Mesenchymal stem cell (in vitro differentiated cells and primary cell): ENCODE results near the gene NEK4.

Experiments
- DNase-seq: peaks from one replicate; pipeline ENCODE4 v3.0.0-alpha.2; 2013
- H2AFZ ChIP-seq: one replicate; pipeline ENCODE4 v1.6.1; 2013; ENCODE audit warnings: low read depth, mild to moderate bottlenecking, control low read depth, inconsistent platforms, low read length, moderate library complexity
- H2AK5ac ChIP-seq: 2 replicates; pipeline ENCODE4 v1.6.1; 2013; ENCODE audit warnings: low read length, moderate library complexity, mild to moderate bottlenecking, inconsistent platforms; ENCODE audit not compliant: severe bottlenecking
- H2BK120ac ChIP-seq: one replicate; pipeline ENCODE4 v1.6.1; 2013; ENCODE audit warnings: low read depth, mild to moderate bottlenecking, inconsistent platforms, low read length, moderate library complexity
- H2BK12ac ChIP-seq, 2 experiments: one replicate each; pipeline ENCODE4 v1.6.1; 2013; ENCODE audit warnings: inconsistent platforms in 2 of 2, low read length in 2 of 2, mild to moderate bottlenecking in 2 of 2, moderate library complexity in 2 of 2, control low read depth in 1 of 2
- H2BK15ac ChIP-seq: one replicate; pipeline ENCODE4 v1.6.1; 2013; ENCODE audit warnings: mild to moderate bottlenecking, low read depth, inconsistent platforms; ENCODE audit not compliant: poor library complexity, severe bottlenecking
- H2BK5ac ChIP-seq: 2 replicates; pipeline ENCODE4 v1.6.1; 2013; ENCODE audit warnings: low read depth, mild to moderate bottlenecking, low read length, control low read depth, inconsistent platforms; ENCODE audit not compliant: poor library complexity, severe bottlenecking
- H3K14ac ChIP-seq, 2 experiments: one replicate each; pipeline ENCODE4 v1.6.1; 2013; ENCODE audit warnings: inconsistent platforms in 2 of 2, low read length in 2 of 2, control low read depth in 1 of 2, mild to moderate bottlenecking in 1 of 2, moderate library complexity in 1 of 2
- H3K18ac ChIP-seq, 2 experiments: one replicate each; pipeline ENCODE4 v1.6.1; 2013; ENCODE audit warnings: inconsistent platforms in 2 of 2, low read length in 2 of 2, control low read depth in 1 of 2, low read depth in 1 of 2, mild to moderate bottlenecking in 1 of 2
- H3K23ac ChIP-seq, 2 experiments: one replicate each; pipeline ENCODE4 v1.6.1; 2013; ENCODE audit warnings: inconsistent platforms in 2 of 2, low read length in 2 of 2, mild to moderate bottlenecking in 2 of 2, moderate library complexity in 2 of 2, control low read depth in 1 of 2
- H3K27ac ChIP-seq: 2 replicates; pipeline ENCODE4 v1.5.1; 2013; ENCODE audit warnings: mild to moderate bottlenecking, moderate library complexity, low read length, control low read depth, inconsistent platforms; ENCODE audit not compliant: poor library complexity, severe bottlenecking
- H3K27me3 ChIP-seq, 2 experiments: 2 replicates each; pipeline versions ENCODE4 v1.6.1 to v1.7.0; 2013; ENCODE audit warnings: low read length in 2 of 2, mild to moderate bottlenecking in 2 of 2, moderate library complexity in 2 of 2, control low read depth in 1 of 2, inconsistent platforms in 1 of 2; ENCODE audit not compliant: control insufficient read depth in 1 of 2, insufficient read depth in 1 of 2
- H3K36me3 ChIP-seq, 2 experiments: 2 replicates each; pipeline versions ENCODE4 v1.6.1 to v1.7.0; 2013; ENCODE audit warnings: low read length in 2 of 2, control low read depth in 1 of 2, inconsistent platforms in 1 of 2, low read depth in 1 of 2, mild to moderate bottlenecking in 1 of 2; ENCODE audit not compliant: insufficient read depth in 2 of 2, control insufficient read depth in 1 of 2
- H3K4ac ChIP-seq, 2 experiments: one replicate each; pipeline ENCODE4 v1.6.1; 2013; ENCODE audit warnings: inconsistent platforms in 2 of 2, low read length in 2 of 2, mild to moderate bottlenecking in 2 of 2, moderate library complexity in 2 of 2, control low read depth in 1 of 2, low read depth in 1 of 2
- H3K4me1 ChIP-seq: 2 replicates; pipeline ENCODE4 v1.6.1; 2013; ENCODE audit warnings: low read depth, low read length, control low read depth; ENCODE audit not compliant: control insufficient read depth, insufficient read depth
- H3K4me2 ChIP-seq: 2 replicates; pipeline ENCODE4 v1.6.1; 2013; ENCODE audit warnings: low read length, mild to moderate bottlenecking, inconsistent platforms; ENCODE audit not compliant: poor library complexity, severe bottlenecking
- H3K4me3 ChIP-seq, 2 experiments: 2 replicates each; pipeline versions ENCODE4 v1.5.1 to v1.7.0; 2013; ENCODE audit warnings: low read length in 2 of 2, mild to moderate bottlenecking in 2 of 2, control low read depth in 1 of 2, low read depth in 1 of 2; ENCODE audit not compliant: insufficient read depth in 1 of 2
- H3K79me1 ChIP-seq: replicated peaks from 2 replicates; pipeline ENCODE4 v1.6.1; 2013; ENCODE audit warnings: mild to moderate bottlenecking, control low read depth, low read length, inconsistent platforms; ENCODE audit not compliant: poor library complexity, severe bottlenecking
- H3K9ac ChIP-seq: 2 replicates; pipeline ENCODE4 v1.7.0; 2013; ENCODE audit warnings: mild to moderate bottlenecking, low read length, moderate library complexity
- H3K9me3 ChIP-seq: 2 replicates; pipeline ENCODE4 v1.7.0; 2013; ENCODE audit warnings: mild to moderate bottlenecking, low read length; ENCODE audit not compliant: control insufficient read depth
- H4K8ac ChIP-seq: one replicate; pipeline ENCODE4 v1.6.1; 2013; ENCODE audit warnings: inconsistent platforms, mild to moderate bottlenecking, low read length, moderate library complexity
- H4K91ac ChIP-seq: one replicate; pipeline ENCODE4 v1.6.1; 2013; ENCODE audit warnings: mild to moderate bottlenecking, low read length, inconsistent platforms
- WGBS: methylation state at CpG from one replicate; pipeline ENCODE4 v1.1.7; 2013; ENCODE audit warnings: mixed read lengths; 5-methylcytosine and 5-hydroxymethylcytosine counted together

The NEK4 gene

DNA sequence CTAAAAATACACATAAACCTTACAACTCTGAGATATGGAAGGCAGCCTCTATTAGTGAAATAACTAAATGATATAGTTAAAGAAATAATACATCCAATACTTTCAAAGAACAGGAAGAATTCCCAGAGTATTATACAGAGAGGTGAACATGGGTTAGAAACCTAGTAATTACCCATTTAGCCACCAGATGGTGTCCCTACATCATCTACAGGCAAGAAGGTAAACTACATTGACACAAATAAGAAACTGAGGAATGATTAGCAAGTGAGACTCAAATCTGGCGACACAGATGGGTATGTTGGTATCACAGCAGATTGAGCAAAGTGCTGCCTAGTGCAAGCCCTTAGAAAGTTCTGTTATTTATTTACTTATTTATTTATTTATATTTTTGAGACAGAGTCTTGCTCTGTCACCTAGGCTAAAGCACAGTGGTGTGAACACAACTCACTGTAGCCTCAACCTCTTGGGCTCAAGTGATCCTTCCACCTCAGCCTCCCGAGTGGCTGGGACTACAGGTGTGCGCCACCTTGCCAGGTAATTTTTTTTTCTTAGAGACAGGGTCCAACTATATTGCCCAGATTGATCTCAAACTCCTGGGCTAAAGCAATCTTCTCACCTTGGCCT lies 28.2 kb downstream of the NEK4 start:
- no peaks in the 10 kb centered on the region for H3K9me3 ChIP-seq
- H2BK5ac ChIP-seq = no peak overlapping the region
- no peak overlapping the region for H2BK120ac ChIP-seq
- no peak overlapping the region for H4K8ac ChIP-seq
- peak; percentile 49 for DNase-seq
- no peak overlapping the region for H2BK12ac ChIP-seq
- H3K4me1 ChIP-seq = no peaks in the 10 kb centered on the region
- peaks cover 41 to 77% of the 10 kb centered on the region in 2 experiments for H3K36me3 ChIP-seq
- no peak overlapping the region for H2BK15ac ChIP-seq
- H3K4ac ChIP-seq = no peak overlapping the region
- H3K23ac ChIP-seq = no peak overlapping the region
- H2AK5ac ChIP-seq = no peak overlapping the region
- no peak overlapping the region for H3K27ac ChIP-seq
- H4K91ac ChIP-seq = no peak overlapping the region
- H3K18ac ChIP-seq = no peak overlapping the region
- WGBS = 84% methylated on average over 3 of the region's 3 CpGs
- H3K14ac ChIP-seq = no peak overlapping the region
- no peak overlapping the region for H3K4me3 ChIP-seq
- peaks cover 5% of the 10 kb centered on the region for H3K79me1 ChIP-seq
- H2AFZ ChIP-seq = no peak overlapping the region
- H3K9ac ChIP-seq = no peak overlapping the region
- no peaks in the 10 kb centered on the region for H3K27me3 ChIP-seq
- H3K4me2 ChIP-seq = no peak overlapping the region

DNA sequence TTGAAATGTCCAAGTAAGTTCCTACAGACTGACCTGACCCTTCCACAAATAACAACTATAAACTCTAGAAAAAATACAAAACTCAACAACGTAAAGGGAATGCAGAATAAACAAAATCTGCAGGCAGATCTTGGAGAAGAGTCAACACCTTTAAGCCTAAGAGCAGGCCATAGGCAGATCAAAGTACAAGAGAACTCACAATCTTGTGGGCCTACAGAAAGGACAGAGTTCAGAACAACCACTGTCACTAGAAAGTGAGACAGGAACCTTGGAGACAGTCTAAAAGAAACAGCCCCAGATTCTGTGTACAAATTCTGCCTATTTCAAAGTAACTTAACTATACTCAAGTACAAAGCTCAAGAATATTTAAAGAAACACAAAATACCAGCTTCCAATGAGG lies 31.0 kb downstream of the NEK4 start:
- Histone ChIP-seq H4K8ac (no peak overlapping the region), H2BK15ac (no peak overlapping the region), H2BK12ac (no peak overlapping the region), H3K27me3 (no peaks in the 10 kb centered on the region), H3K4me1 (no peaks in the 10 kb centered on the region), H2AFZ (no peak overlapping the region), H2BK5ac (no peak overlapping the region), H3K4ac (no peak overlapping the region), H3K9ac (no peak overlapping the region), H3K23ac (no peak overlapping the region), H3K79me1 (peaks cover 5% of the 10 kb centered on the region), H3K4me3 (no peak overlapping the region), H3K4me2 (no peak overlapping the region), H4K91ac (no peak overlapping the region), H3K18ac (no peak overlapping the region), H3K36me3 (peaks cover 33 to 77% of the 10 kb centered on the region in 2 experiments), H2AK5ac (no peak overlapping the region), H2BK120ac (no peak overlapping the region), H3K27ac (no peak overlapping the region), H3K9me3 (peaks cover 12% of the 10 kb centered on the region), H3K14ac (no peak overlapping the region)
- DNase-seq = no peak
- 97% methylated on average over 1 of the region's 1 CpG for WGBS

DNA sequence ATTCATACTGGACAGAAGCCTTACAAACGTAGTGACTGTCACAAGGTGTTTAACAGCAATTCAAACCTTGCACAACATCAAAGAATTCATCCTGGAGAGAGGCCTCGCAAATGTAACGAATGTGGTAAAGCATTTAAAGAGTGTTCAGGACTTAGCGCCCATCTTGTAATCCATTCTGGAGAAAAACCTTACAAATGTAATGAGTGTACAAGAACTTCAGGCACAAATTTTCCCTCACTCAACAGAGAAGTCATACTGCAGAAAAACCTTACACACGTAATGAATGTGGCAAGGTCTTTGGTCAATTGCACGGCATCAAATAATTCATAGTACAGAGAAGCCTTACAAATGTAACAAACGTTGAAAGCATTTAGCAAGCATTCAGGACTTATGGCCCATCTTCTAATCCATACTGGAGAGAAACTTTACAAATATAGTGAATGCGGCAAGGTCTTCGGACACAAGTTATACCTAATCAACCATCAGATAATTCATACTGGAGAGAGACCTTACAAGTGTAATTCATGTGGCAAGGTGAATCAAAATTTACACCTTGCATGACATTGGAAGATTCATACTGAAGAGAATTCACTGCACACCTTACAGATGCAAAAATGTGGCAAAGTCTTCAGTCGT lies 37.4 kb downstream of the NEK4 start:
- Histone ChIP-seq H3K4ac (no peak overlapping the region), H3K9me3 (peaks cover 52% of the 10 kb centered on the region), H3K4me1 (no peaks in the 10 kb centered on the region), H3K18ac (no peak overlapping the region), H3K36me3 (peaks cover 30 to 71% of the 10 kb centered on the region in 2 experiments), H3K79me1 (peaks cover 2% of the 10 kb centered on the region), H3K4me2 (no peak overlapping the region), H2BK12ac (no peak overlapping the region), H3K4me3 (no peak overlapping the region), H4K91ac (no peak overlapping the region), H4K8ac (no peak overlapping the region), H3K14ac (no peak overlapping the region), H2BK120ac (no peak overlapping the region), H3K9ac (no peak overlapping the region), H3K27ac (no peak overlapping the region), H2BK15ac (no peak overlapping the region), H2AFZ (no peak overlapping the region), H2AK5ac (no peak overlapping the region), H3K27me3 (no peaks in the 10 kb centered on the region), H2BK5ac (no peak overlapping the region), H3K23ac (no peak overlapping the region)
- DNase-seq = no peak
- 84% methylated on average over 7 of the region's 10 CpGs for WGBS

DNA sequence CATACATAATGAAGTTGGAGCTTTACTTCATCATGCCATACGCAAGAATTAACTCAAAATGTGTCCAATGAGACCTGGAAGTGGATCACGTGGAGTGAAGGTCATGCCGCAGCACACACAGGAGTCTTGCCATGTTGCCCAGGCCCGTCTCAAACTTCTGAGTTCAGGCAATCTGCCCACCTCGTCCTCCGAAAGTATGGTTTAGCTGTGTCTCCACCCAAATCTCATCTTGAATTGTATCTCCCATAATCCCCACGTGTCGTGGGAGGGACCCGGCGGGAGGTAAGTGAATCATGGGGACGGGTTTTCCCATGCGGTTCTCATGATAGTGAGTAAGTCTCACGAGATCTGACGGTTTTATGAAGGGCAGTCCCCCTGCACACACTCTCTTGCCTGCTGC lies 39.1 kb downstream of the NEK4 start:
- H4K91ac ChIP-seq = no peak overlapping the region
- no peak overlapping the region for H3K14ac ChIP-seq
- H3K4ac ChIP-seq = no peak overlapping the region
- H2BK120ac ChIP-seq = no peak overlapping the region
- no peak overlapping the region for H2BK15ac ChIP-seq
- no peak for DNase-seq
- no peak overlapping the region for H3K4me3 ChIP-seq
- no peak overlapping the region for H3K18ac ChIP-seq
- no peak overlapping the region for H3K4me2 ChIP-seq
- H3K79me1 ChIP-seq = no peaks in the 10 kb centered on the region
- no peak overlapping the region for H4K8ac ChIP-seq
- H2BK12ac ChIP-seq = no peak overlapping the region
- H2AK5ac ChIP-seq = no peak overlapping the region
- H3K4me1 ChIP-seq = no peaks in the 10 kb centered on the region
- WGBS = 84% methylated on average over 14 of the region's 14 CpGs
- H3K23ac ChIP-seq = no peak overlapping the region
- H3K9me3 ChIP-seq = peaks cover 55% of the 10 kb centered on the region
- H3K27me3 ChIP-seq = no peaks in the 10 kb centered on the region
- H2AFZ ChIP-seq = no peak overlapping the region
- no peak overlapping the region for H3K27ac ChIP-seq
- H3K9ac ChIP-seq = no peak overlapping the region
- H2BK5ac ChIP-seq = no peak overlapping the region
- peaks cover 27 to 64% of the 10 kb centered on the region in 2 experiments for H3K36me3 ChIP-seq
